ENCODE data around the gene H1-8. TPM values are rescaled to one million over a fixed set of nuclear protein-coding genes. Genes with fewer than 3 reads are reported as not detected.

Gene H1-8
- total RNA-seq, 1 experiment from 2014 or later, result not detected

GRCh38 chr3:129557548-129557894 is 14.5 kb downstream of the H1-8 start:
- Histone ChIP-seq H3K9me3 (ENCODE audit: control insufficient read depth, low read depth, low read length) (no peaks in the 10 kb centered on the region), H3K79me2 (ENCODE audit: insufficient read depth, low read length) (no peaks in the 10 kb centered on the region), H2AFZ (ENCODE audit: low read length) (no peak overlapping the region), H4K5ac (ENCODE audit: insufficient read length, low read depth, low read length) (no peak overlapping the region), H3K79me1 (ENCODE audit: insufficient read depth, low read depth, low read length, poor library complexity, severe bottlenecking) (no peaks in the 10 kb centered on the region), H3T11ph (ENCODE audit: low read length) (no peak overlapping the region), H3K18ac (ENCODE audit: insufficient read length, low read depth, low read length) (no peak overlapping the region), H2BK12ac (ENCODE audit: insufficient read length, low read depth, low read length) (no peak overlapping the region), H2BK5ac (ENCODE audit: insufficient read length, low read length) (no peak overlapping the region), H3K4me2 (ENCODE audit: insufficient read depth, insufficient read length, low read length) (no peak overlapping the region), H3K23ac (ENCODE audit: insufficient read length, low read depth, low read length) (no peak overlapping the region), H4K8ac (replicated peaks; ENCODE audit: insufficient read length, low read depth, low read length) (no peak overlapping the region), H2BK120ac (ENCODE audit: low read depth, low read length, poor library complexity, severe bottlenecking) (no peak overlapping the region), H3K14ac (ENCODE audit: insufficient read depth, low read length) (no peak overlapping the region), H2BK15ac (ENCODE audit: low read depth, low read length) (no peak overlapping the region), H3K9ac (ENCODE audit: extremely low read depth, insufficient read length, low read length) (no peak overlapping the region), H3K23me2 (ENCODE audit: insufficient read length, low read depth, low read length, poor library complexity, severe bottlenecking) (no peaks in the 10 kb centered on the region), H4K20me1 (ENCODE audit: control insufficient read depth, insufficient read depth, insufficient read length) (no peaks in the 10 kb centered on the region), H3K56ac (ENCODE audit: insufficient read length, low read depth, low read length) (no peak overlapping the region), H3K4ac (ENCODE audit: low read depth, low read length) (no peak overlapping the region), H3K27ac (ENCODE audit: insufficient read length, low read depth, low read length) (no peak overlapping the region), H2AK5ac (ENCODE audit: insufficient read length, low read length) (no peak overlapping the region), H2BK20ac (ENCODE audit: low read depth, low read length, poor library complexity, severe bottlenecking) (no peak overlapping the region), H3K27me3 (ENCODE audit: insufficient read depth, low read length) (no peaks in the 10 kb centered on the region), H4K91ac (ENCODE audit: insufficient read length, low read depth, low read length) (no peak overlapping the region), H3K4me1 (ENCODE audit: insufficient read depth, low read length) (no peaks in the 10 kb centered on the region; the same call in 1 of the 2 replicates)
- peak overlapping the region in 1 of 3 experiments; percentile 55; a peak in 4 of 7 replicates for H3K27ac Mint-ChIP-seq
- TF ChIP-seq CTCF (conservative IDR thresholded peaks at IDR 0.05), result no peak
- no peak for DNase-seq
- peaks cover 0 to 25% (median 3%) of the 10 kb centered on the region in 3 experiments; a peak in 2 of 7 replicates for H3K36me3 Mint-ChIP-seq (ENCODE audit: insufficient read depth in 1 of 3, low read depth in 3 of 3)
- H3K27me3 Mint-ChIP-seq (ENCODE audit: low read depth), result no peaks in the 10 kb centered on the region; the same call in 1 of the 2 replicates
- H3K4me1 Mint-ChIP-seq, result peaks cover 26 to 59% of the 10 kb centered on the region in 2 experiments
- no peaks in the 10 kb centered on the region for H3K9me3 Mint-ChIP-seq
- no peak overlapping the region for H3K4me3 Mint-ChIP-seq
- WGBS (ENCODE audit: extremely low coverage, insufficient read length, low lambda C conversion rate), result no CpG with 5 or more reads among the region's 11 CpGs

All from H9 (cell line).